Tibial artery (tissue), 4 donors: ENCODE results near the gene POLR2H.

Experiments used
- DNase-seq, 2 donors: peaks; one replicate each; pipeline ENCODE4 v3.0.0-alpha.2; 2019
- H3K27ac ChIP-seq, 2 donors: fragments of 200-600 bp; sonication (generic) in 1 of 2; 1 replicate in 1 of 2; 2 replicates in 1 of 2; pipeline ENCODE4 v1.5.1; 2018 to 2019; ENCODE audit warnings: mild to moderate bottlenecking in 1 of 2
- H3K27me3 ChIP-seq, 2 donors: fragments of 200-600 bp; sonication (generic) in 1 of 2; one replicate each; pipeline versions ENCODE4 v1.5.1 to v1.6.0; 2016 to 2019
- H3K36me3 ChIP-seq, 3 donors: fragments of 200-600 bp; sonication (generic) in 2 of 3; one replicate each; pipeline ENCODE4 v1.5.1; 2016 to 2019; ENCODE audit warnings: mild to moderate bottlenecking in 2 of 3
- H3K4me1 ChIP-seq, 4 donors: fragments of 200-600 bp; sonication (generic) in 2 of 4; 1 replicate in 3 of 4; 2 replicates in 1 of 4; pipeline ENCODE4 v1.5.1; 2016 to 2019
- H3K4me3 ChIP-seq, 2 donors: fragments of 200-600 bp; sonication (generic) in 1 of 2; 1 replicate in 1 of 2; 2 replicates in 1 of 2; pipeline ENCODE4 v1.5.1; 2018 to 2019; ENCODE audit warnings: mild to moderate bottlenecking in 2 of 2
- H3K9me3 ChIP-seq, 3 donors: fragments of 200-600 bp; sonication (generic) in 1 of 3; one replicate each; pipeline ENCODE4 v1.5.1; 2016 to 2019
- intact Hi-C: fragments of 100-400 bp; cut with DNase I; formaldehyde crosslinking; loops from one replicate; pipeline ENCODE4 v1.15.0; 2023; ENCODE audit warnings: low total_unique reads
- TF ChIP-seq, protein P1 (sequence below), 2 experiments: fragments of 200-600 bp in 1 of 2; fragments of 450-650 bp in 1 of 2; IDR thresholded peaks; one replicate each; pipeline ENCODE4 v1.5.1; 2017 to 2019; ENCODE audit warnings: antibody characterized with exemption in 2 of 2, mild to moderate bottlenecking in 1 of 2, moderate library complexity in 1 of 2

POLR2H gene

DNA sequence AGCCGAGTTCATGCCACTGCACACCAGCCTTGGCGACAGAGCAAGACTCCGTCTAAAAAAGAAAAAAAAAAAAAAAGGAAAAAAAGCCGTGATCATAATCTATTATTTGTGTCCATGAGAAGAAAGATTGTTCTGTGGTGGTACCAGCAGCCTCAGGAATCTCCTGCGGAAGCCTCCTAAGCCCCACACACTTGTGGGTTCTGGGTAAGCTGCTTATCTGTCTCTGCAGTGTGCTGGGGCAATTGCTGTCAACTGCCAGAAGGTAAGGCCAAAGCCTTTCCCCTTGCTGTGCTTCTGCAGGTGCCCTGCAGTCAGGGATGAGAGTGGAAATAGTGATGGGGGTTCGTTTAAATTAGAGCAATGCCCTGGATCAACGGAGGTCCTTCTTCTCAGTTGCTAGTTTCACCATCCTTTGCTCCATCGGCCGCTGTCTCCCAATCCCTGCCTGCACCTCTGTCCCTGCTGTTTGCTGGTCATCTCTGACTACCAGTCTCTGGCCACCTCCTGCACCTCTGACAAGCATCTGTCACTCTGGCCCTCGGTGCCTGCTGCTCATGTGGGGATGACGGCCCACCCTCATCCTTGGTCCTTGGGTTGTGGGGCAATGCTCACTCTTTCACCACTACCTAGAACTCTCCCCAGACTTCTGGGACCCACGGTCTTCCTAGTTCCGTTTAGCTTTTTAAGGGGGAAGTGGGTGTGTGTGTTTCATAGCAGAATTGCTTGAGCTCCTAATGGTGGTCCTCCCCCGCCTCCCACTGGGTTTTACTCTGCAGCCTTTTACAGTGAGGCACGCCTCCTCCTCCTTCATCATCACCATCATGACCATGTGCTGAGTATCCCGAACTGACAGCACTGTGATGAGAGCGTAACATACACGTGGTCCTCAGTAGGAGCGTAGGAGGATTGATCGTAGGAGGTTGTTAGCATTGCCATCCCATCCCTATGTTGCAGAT is 43.8 kb downstream of the POLR2H start:
- Histone ChIP-seq H3K9me3 (no peaks in the 10 kb centered on the region), H3K36me3 (no peaks in the 10 kb centered on the region), H3K4me3 (no peak overlapping the region), H3K27me3 (peaks cover 0 to 7% of the 10 kb centered on the region in 2 donors), H3K4me1 (no peaks in the 10 kb centered on the region), H3K27ac (no peak overlapping the region)
- intact Hi-C loops: no loop called here
- peak in 1 of 2 donors; percentile 28 for DNase-seq
- TF ChIP-seq, protein P1, sequence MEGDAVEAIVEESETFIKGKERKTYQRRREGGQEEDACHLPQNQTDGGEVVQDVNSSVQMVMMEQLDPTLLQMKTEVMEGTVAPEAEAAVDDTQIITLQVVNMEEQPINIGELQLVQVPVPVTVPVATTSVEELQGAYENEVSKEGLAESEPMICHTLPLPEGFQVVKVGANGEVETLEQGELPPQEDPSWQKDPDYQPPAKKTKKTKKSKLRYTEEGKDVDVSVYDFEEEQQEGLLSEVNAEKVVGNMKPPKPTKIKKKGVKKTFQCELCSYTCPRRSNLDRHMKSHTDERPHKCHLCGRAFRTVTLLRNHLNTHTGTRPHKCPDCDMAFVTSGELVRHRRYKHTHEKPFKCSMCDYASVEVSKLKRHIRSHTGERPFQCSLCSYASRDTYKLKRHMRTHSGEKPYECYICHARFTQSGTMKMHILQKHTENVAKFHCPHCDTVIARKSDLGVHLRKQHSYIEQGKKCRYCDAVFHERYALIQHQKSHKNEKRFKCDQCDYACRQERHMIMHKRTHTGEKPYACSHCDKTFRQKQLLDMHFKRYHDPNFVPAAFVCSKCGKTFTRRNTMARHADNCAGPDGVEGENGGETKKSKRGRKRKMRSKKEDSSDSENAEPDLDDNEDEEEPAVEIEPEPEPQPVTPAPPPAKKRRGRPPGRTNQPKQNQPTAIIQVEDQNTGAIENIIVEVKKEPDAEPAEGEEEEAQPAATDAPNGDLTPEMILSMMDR (IDR thresholded peaks at IDR 0.05): no peak

DNA sequence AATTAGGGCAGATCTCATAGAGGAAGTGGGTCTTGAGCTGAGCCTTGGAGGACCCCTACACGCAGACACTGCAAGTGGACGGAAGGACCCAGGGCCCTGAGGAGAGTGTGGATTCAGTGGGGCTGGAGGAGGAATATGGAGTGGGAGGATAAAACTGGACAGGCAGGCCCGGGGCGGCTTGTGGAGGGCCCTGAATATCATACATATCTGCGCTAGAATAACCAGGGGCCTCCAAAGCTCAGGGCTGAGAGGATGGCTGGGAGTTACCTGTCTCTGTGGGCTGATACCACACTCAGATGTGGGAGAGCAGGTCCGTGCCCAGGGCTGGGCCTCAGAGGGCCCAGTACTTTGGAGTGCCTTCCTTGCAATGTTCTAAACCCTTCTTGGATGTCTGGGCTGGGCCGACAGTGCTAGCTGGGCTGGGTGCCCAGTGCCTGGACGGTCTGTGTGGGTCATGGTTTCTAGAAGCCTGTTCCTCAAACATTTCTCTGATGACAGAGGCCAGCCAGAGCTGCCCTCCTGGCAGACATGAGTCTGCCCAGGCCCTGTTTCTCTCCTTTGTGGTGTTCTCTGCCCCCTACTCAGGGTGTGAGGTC is 47.9 kb downstream of the POLR2H start:
- intact Hi-C loops: no loop called here
- no peak overlapping the region for H3K4me3 ChIP-seq
- no peaks in the 10 kb centered on the region for H3K4me1 ChIP-seq
- no peak overlapping the region for H3K27ac ChIP-seq
- no peaks in the 10 kb centered on the region for H3K36me3 ChIP-seq
- TF ChIP-seq, protein P1 (IDR thresholded peaks at IDR 0.05): no peak
- peak in 1 of 2 donors; percentile 32 for DNase-seq
- H3K27me3 ChIP-seq: peaks cover 0 to 3% of the 10 kb centered on the region in 2 donors
- no peaks in the 10 kb centered on the region for H3K9me3 ChIP-seq

DNA sequence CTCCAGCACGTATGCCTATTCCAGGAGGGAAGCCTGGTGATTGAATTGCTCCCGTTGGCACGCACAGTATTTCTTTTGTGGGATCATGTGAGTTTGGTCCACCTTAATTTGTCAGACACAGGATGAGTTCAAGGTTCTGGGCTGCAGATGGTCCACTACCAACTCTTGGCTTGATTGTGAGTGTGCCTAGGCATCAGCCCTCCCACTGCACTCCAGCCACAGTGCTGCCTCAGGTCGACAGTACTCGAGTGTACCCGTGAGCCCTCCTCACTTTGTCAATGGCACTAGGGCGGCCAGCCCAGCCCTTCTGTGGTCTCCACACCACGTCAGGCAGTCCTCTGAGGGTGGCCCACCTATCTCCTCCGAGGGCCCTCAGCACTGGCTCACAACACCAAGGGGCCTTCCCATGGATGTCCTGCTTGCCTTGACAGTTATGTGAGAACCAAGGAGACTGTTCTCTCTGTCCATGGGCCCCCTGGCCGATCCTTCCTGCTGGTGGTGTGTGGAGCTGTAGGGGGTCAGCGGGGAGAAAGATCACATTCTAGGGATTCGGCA is 48.5 kb downstream of the POLR2H start:
- Histone ChIP-seq H3K27me3 (peaks cover 0 to 3% of the 10 kb centered on the region in 2 donors), H3K4me3 (no peak overlapping the region), H3K9me3 (no peaks in the 10 kb centered on the region), H3K4me1 (no peaks in the 10 kb centered on the region), H3K36me3 (no peaks in the 10 kb centered on the region), H3K27ac (no peak overlapping the region)
- TF ChIP-seq, protein P1 (IDR thresholded peaks at IDR 0.05): no peak
- intact Hi-C loops: no loop called here
- peak in 1 of 2 donors; percentile 51 for DNase-seq

DNA sequence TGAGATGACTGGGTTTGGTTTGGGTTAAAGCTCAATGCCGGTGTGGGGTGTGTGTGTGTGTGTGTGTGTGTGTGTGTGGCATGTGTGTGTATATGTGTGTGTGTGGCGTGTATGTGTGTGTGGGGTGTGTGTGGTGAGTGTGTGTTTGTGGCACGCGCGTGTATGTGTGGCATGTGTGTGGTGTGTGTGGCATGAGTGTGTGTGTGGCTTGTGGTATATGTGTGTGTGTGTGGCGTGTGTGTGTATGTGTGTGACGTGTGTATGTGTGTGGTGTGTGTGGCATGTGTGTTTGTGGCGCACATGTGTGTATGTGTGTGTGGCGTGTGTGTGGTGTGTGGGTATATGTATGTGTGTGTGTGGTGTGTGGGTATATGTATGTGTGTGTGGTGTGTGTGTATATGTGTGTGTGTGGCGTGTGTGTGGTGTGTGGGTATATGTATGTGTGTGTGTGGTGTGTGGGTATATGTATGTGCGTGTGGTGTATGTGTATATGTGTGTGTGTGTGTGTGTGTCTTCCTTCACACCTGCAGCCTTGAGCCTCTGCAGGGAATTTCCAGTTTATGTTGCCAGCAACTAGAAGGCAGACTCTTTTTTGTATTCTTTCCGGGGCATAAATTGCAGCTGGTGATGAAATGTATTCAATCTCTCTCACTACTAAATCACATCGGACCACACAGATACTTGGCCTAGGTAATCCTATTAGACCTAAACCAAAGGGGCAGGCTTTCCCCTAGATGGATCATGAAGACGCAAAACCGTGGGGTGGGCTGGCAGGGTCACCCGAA is 53.1 kb downstream of the POLR2H start:
- intact Hi-C loops: no loop called here
- H3K27ac ChIP-seq: no peak overlapping the region
- DNase-seq: peak in 1 of 2 donors; percentile 12

DNA sequence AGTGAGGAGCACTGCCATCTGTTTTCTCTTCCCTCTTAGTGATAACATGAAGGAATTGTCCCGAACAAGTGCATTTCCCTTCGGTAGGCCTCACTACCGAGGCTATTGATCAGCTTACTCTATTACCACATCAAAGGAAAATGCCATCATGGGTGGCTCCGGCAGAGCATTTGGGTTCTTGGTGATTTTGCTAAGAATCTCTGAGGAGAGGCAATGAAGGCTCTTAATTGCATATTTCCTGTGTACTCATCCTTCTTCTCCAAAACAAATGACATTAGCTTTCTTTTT is 53.6 kb downstream of the POLR2H start:
- Histone ChIP-seq H3K4me3 (no peak overlapping the region), H3K4me1 (no peaks in the 10 kb centered on the region), H3K9me3 (no peaks in the 10 kb centered on the region), H3K27ac (no peak overlapping the region), H3K36me3 (no peaks in the 10 kb centered on the region), H3K27me3 (peaks cover 0 to 3% of the 10 kb centered on the region in 2 donors)
- TF ChIP-seq, protein P1 (IDR thresholded peaks at IDR 0.05): no peak
- intact Hi-C loops: no loop called here
- peak in 1 of 2 donors; percentile 33 for DNase-seq

More for the DNA sequence above, 53.1 kb downstream of the POLR2H start:
- Histone ChIP-seq H3K4me1 (no peaks in the 10 kb centered on the region), H3K36me3 (no peaks in the 10 kb centered on the region), H3K9me3 (no peaks in the 10 kb centered on the region), H3K27me3 (peaks cover 0 to 3% of the 10 kb centered on the region in 2 donors), H3K4me3 (no peak overlapping the region)
- TF ChIP-seq, protein P1 (IDR thresholded peaks at IDR 0.05): no peak
